OCI-LY7 (cell line): ENCODE measurements around the gene ZDHHC14. TPM values are rescaled to one million over a fixed set of nuclear protein-coding genes. Genes with fewer than 3 reads are reported as not detected.

Experiments
- BruUV-seq: library from RNA; stranded (reverse); fragments of 400-500 nt; replicated peaks from 2 replicates; lab custom pipeline; 2021; lab: Mats Ljungman, UMichigan
- CTCF ChIA-PET: fragments of 300-600 bp; sonication (Branson Sonifier 250); formaldehyde crosslinking; loops from one replicate; lab custom pipeline; 2022; ENCODE audit warnings: antibody characterized with exemption; ENCODE audit not compliant: unreplicated experiment; lab: Charles Lee
- POLR2A ChIA-PET: fragments of 300-600 bp; sonication (Branson Sonifier 250); formaldehyde crosslinking; loops from one replicate; lab custom pipeline; 2022; ENCODE audit warnings: antibody characterized with exemption; lab: Charles Lee
- DNase-seq: peaks from one replicate; pipeline ENCODE4 v3.0.0-alpha.2; 2015; ENCODE audit warnings: low spot score
- H2AFZ ChIP-seq: fragments of 200-600 bp; sonication (generic), shearing (Covaris generic); 2 replicates; pipeline ENCODE4 v1.6.1; 2014; ENCODE audit warnings: mild to moderate bottlenecking, antibody characterized with exemption, low read length, moderate library complexity
- H3K27ac ChIP-seq: fragments of 200-600 bp; sonication (generic); 2 replicates; pipeline ENCODE4 v1.5.1; 2014; ENCODE audit warnings: mixed run types, low read depth, mild to moderate bottlenecking, moderate library complexity, low read length, inconsistent platforms; ENCODE audit not compliant: poor library complexity, severe bottlenecking
- H3K36me3 ChIP-seq: fragments of 200-600 bp; sonication (generic); 2 replicates; pipeline ENCODE4 v1.6.1; 2014; ENCODE audit warnings: mild to moderate bottlenecking, antibody characterized with exemption, low read length, moderate library complexity, mixed read lengths; ENCODE audit not compliant: insufficient read depth
- H3K4me1 ChIP-seq: fragments of 200-600 bp; sonication (generic); 2 replicates; pipeline ENCODE4 v1.5.1; 2014; ENCODE audit warnings: mild to moderate bottlenecking, low read length; ENCODE audit not compliant: insufficient read depth, poor library complexity, severe bottlenecking
- H3K4me2 ChIP-seq: fragments of 200-600 bp; sonication (generic); 2 replicates; pipeline ENCODE4 v1.6.1; 2014; ENCODE audit warnings: mild to moderate bottlenecking, low read length
- H3K4me3 ChIP-seq: fragments of 200-600 bp; sonication (generic); 2 replicates; pipeline ENCODE4 v1.5.1; 2014; ENCODE audit warnings: mild to moderate bottlenecking, low read depth, low read length; ENCODE audit not compliant: poor library complexity, severe bottlenecking
- H3K79me2 ChIP-seq: fragments of 200-600 bp; sonication (generic); 2 replicates; pipeline ENCODE4 v1.6.1; 2016; ENCODE audit warnings: low read depth, mild to moderate bottlenecking, low read length, moderate library complexity, mixed read lengths; ENCODE audit not compliant: insufficient read depth
- H3K9me2 ChIP-seq: fragments of 200-600 bp; sonication (generic); 2 replicates; pipeline ENCODE4 v1.6.1; 2016; ENCODE audit warnings: mild to moderate bottlenecking, low read length, mixed read lengths; ENCODE audit not compliant: insufficient read depth
- H3K9me3 ChIP-seq: fragments of 200-600 bp; sonication (generic); 2 replicates; pipeline ENCODE4 v1.6.1; 2014; ENCODE audit warnings: mild to moderate bottlenecking, mixed run types, low read length, mixed read lengths
- H4K20me1 ChIP-seq: fragments of 200-600 bp; sonication (generic); 2 replicates; pipeline ENCODE4 v1.6.1; 2014; ENCODE audit warnings: mild to moderate bottlenecking, antibody characterized with exemption, low read length, moderate library complexity, mixed read lengths; ENCODE audit not compliant: insufficient read depth
- CTCF ChIP-seq: fragments of 200-600 bp; sonication (generic); conservative IDR thresholded peaks from 2 replicates; pipeline ENCODE4 v1.5.1; 2014; ENCODE audit warnings: mild to moderate bottlenecking, antibody characterized with exemption, low read length, moderate library complexity, mixed read lengths
- EZH2phosphoT487 ChIP-seq: fragments of 200-600 bp; sonication (generic); IDR thresholded peaks from 2 replicates; pipeline ENCODE4 v1.6.1; 2018; ENCODE audit warnings: low read depth, borderline replicate concordance, mild to moderate bottlenecking, mixed run types, antibody characterized with exemption, low read length, moderate library complexity, mixed read lengths
- intact Hi-C: fragments of 100-400 bp; cut with micrococcal nuclease; formaldehyde crosslinking; loops from one replicate; pipeline ENCODE4 v1.10.0; 2022; ENCODE audit not compliant: unreplicated experiment
- total RNA-seq, 2 experiments: library from RNA; depleted of rRNA in 1 of 2; stranded (reverse); fragments of >200 nt in 1 of 2; shearing (Covaris generic) in 1 of 2; gene quantifications; 2 replicates each; pipeline ENCODE4 v1.2.3, GENCODE V29; 2014 to 2022

Gene ZDHHC14
- total RNA-seq, 2 experiments from 2014 or later, result 0.69 to 3.0 TPM

DNA sequence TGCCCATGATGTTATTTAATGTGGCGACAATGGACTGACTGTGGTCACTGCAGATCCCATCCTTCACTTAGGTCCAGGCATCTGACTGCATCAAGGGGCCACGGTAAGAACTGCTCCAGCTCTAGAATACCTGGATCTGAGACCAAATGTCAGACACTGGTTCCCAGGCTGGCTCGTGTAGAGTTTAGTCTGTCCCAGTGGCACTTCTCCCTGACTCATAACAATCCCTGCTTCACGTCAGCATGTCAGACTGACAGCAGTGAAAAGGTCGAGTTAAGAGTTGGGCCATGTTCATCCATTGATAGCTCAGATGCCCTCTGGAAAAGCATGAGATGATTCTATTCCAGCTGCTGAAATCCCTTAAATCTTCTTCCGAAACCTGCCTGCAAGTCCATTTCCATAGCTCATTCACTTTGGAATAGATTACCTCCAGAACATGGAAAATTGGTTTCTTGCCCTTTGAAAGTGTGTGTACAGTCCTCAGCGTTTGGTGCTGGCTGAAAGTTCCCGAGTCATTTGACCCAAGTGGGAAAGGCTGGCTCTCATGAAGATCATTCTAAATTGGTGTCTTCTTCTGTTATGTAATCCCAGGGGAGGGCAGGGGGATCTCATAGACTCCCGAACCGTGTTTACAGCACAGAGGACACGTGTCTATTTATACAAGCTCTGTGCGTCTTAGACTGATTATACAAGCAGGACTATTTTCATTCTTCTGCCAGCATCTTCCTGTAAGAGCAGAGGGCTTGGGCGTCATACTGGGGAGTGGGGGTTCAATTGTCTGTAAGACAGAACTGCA lies 160.8 kb downstream of the ZDHHC14 start:
- no peak overlapping the region for H3K4me3 ChIP-seq
- no peaks in the 10 kb centered on the region for H3K36me3 ChIP-seq
- no peak overlapping the region for H3K4me2 ChIP-seq
- CTCF ChIA-PET, result no interaction called here
- H4K20me1 ChIP-seq, result no peaks in the 10 kb centered on the region
- H3K4me1 ChIP-seq, result peaks cover 8% of the 10 kb centered on the region
- no peaks in the 10 kb centered on the region for H3K9me2 ChIP-seq
- TF ChIP-seq CTCF, result no peak
- TF ChIP-seq EZH2phosphoT487, result no peak
- intact Hi-C loops, result no loop called here
- no peak for DNase-seq
- H3K79me2 ChIP-seq, result no peaks in the 10 kb centered on the region
- POLR2A ChIA-PET, result no interaction called here
- no peak overlapping the region for H3K27ac ChIP-seq
- H2AFZ ChIP-seq, result no peak overlapping the region
- no TSS peak for BruUV-seq
- no peaks in the 10 kb centered on the region for H3K9me3 ChIP-seq

- intact Hi-C loops, result no loop called here
- Histone ChIP-seq H3K36me3 (no peaks in the 10 kb centered on the region), H3K27ac (no peak overlapping the region), H4K20me1 (no peaks in the 10 kb centered on the region), H3K9me2 (no peaks in the 10 kb centered on the region), H3K4me2 (no peak overlapping the region), H2AFZ (no peak overlapping the region), H3K4me3 (no peak overlapping the region), H3K9me3 (no peaks in the 10 kb centered on the region), H3K79me2 (no peaks in the 10 kb centered on the region), H3K4me1 (peaks cover 8% of the 10 kb centered on the region)
- ChIA-PET POLR2A (interaction anchor here (0.8 to 1.4 kb wide), 4 partner anchors 12 to 30 kb away, joined by 3 to 6 read pairs (median 4); no protein-coding TSS in a partner anchor), CTCF (interaction anchor here (0.6 kb wide), 1 partner anchor 60 kb away, joined by 3 read pairs; no protein-coding TSS in a partner anchor)
- TF ChIP-seq EZH2phosphoT487 (no peak), CTCF (no peak)
- no peak for DNase-seq
- no TSS peak for BruUV-seq
Measured at GRCh38 chr6:157542414-157543160, 161.6 kb downstream of the ZDHHC14 start.
